ENCODE data around the gene CMTM1.
"Not testable (repeated sequence)": the region's sequence is repeated elsewhere in the genome, so short reads cannot be mapped to it uniquely, and the experiment has no call there.

Gene CMTM1

GRCh38 chr16:66617010-66617434, 50.8 kb downstream of the CMTM1 start:
- DNase-seq: no peak

- DNase-seq: no peak
Measured at GRCh38 chr16:66617728-66618127, 51.5 kb downstream of the CMTM1 start.

- DNase-seq: no peak
Measured at GRCh38 chr16:66618588-66619375, 52.5 kb downstream of the CMTM1 start.

- no peak for DNase-seq
Measured at GRCh38 chr16:66619534-66620428, 53.5 kb downstream of the CMTM1 start.

GRCh38 chr16:66620429-66620795, 54.2 kb downstream of the CMTM1 start:
- no peak for DNase-seq

GRCh38 chr16:66621973-66622372, 55.7 kb downstream of the CMTM1 start:
- no peak for DNase-seq

GRCh38 chr16:66622863-66623262, 56.6 kb downstream of the CMTM1 start:
- DNase-seq: no peak

- DNase-seq: no peak
Measured at GRCh38 chr16:66623755-66624154, 57.5 kb downstream of the CMTM1 start.

- DNase-seq: not testable (repeated sequence)
Measured at GRCh38 chr16:66627611-66628378, 61.6 kb downstream of the CMTM1 start.
